Stimulated activated CD4-positive, alpha-beta T cell treated with anti-CD3 and anti-CD28 coated beads, TNF-alpha, amount 100 ng/mL, for 48 hours (primary cell): Measurements from ENCODE around the gene ARHGEF28.

Source experiments
- DNase-seq, 3 donors: peaks; one replicate each; pipeline ENCODE4 v3.0.0-alpha.2; 2020; ENCODE audit warnings: low read depth in 3 of 3

The ARHGEF28 gene

GRCh38 chr5:73692166-73692640 lies 66.2 kb downstream of the ARHGEF28 start:
- no peak for DNase-seq

- no peak for DNase-seq
These were observed 67.0 kb downstream of the ARHGEF28 start for GRCh38 chr5:73692981-73693380.

DNA sequence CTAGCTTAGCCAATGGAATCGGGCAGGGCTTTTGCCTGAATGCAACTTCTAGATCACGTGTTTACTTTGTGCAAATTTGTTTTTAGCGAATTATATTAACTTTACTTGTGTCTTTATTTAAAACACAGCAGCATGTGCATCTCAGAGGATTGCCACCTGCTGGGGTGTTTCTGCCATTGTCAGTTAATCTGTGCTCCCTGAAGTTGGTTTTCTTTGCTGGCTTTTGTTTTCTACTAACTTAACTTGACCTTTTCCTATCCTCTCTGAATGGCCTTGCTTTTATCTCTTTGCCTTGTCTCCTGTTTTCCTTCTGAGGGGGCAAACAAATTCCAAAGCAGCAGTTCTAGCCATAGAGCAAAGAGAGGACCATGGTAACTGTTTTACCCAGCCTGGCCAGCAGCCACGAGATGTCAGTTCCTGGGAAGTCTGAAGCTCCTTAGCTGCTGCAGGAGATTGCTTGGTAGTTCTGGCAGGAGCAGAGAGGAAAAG lies 67.6 kb downstream of the ARHGEF28 start:
- no peak for DNase-seq

DNA sequence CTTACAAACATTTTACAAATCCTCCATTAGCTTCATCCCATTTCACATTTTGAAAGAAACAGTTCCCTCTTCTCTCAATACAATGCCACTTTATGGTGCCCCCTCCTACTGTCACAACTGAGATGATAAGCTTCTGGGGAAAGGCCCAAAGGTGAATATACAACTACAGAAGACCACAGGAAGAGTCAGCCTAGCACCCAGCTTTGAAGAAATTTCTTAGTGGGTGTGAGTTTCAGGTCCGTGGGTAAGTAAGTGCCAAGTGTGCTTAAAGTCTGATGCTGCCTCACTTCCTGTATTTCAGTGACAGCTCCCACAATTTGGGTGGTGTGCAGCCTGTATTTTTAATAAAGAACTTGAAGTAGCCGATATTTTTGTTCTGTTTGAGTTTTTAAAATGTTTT lies 68.1 kb downstream of the ARHGEF28 start:
- DNase-seq: peak in 1 of 3 donors; percentile 1

DNA sequence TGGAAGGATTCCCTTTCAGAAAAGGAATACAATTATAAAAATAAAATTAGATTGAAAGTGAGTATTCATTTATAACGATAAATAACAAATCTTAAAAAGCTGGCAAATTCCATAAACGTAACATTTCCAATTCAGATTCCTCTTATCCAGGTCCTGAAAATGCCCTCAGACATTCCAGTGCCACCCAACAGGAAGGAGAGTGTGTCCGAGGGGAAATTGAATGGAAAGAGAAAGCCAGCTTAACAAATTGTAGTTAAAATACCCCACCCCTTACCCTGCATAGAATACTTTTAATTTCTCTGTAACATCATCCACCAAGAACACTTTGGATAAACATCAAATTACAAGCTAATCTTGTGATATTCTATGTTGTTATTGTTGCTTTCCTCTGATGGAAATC lies 72.0 kb downstream of the ARHGEF28 start:
- no peak for DNase-seq

DNA sequence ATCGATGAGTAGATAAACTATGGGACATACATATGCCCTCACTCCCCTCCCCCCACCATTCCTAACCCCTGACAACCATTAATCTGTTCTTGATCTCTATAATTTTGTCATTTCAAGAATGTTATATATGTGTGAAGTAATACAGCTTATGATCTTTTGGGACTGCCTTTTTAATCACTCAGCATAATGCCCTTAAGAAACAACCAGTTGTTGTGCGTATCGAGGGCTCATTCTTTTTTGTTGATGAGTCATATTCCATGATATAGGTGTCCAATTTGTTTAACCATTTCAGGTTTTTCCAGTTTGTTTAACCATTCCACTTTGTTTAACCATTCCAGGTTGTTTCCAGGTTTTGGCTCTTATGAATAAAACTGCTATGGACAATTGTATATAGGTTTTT lies 75.6 kb downstream of the ARHGEF28 start:
- DNase-seq: no peak

DNA sequence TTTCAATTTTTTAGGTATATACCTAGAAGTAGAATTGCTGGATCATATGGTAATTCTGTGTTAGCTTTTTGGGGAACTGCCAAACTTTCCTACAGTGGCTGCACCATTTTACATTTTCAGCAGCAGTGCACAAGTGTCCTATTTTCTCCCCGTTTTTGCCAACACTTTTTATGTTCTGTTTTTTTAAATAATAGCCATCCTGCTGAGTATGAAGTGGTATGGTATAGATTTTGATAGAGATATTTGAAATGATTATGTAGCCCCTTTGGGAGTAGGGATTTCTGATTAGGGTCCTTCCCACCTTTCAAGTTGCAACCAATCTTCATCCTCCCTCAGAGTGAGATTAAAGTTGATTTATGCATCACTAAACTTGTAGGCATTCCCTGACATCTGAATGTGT lies 76.5 kb downstream of the ARHGEF28 start:
- no peak for DNase-seq

DNA sequence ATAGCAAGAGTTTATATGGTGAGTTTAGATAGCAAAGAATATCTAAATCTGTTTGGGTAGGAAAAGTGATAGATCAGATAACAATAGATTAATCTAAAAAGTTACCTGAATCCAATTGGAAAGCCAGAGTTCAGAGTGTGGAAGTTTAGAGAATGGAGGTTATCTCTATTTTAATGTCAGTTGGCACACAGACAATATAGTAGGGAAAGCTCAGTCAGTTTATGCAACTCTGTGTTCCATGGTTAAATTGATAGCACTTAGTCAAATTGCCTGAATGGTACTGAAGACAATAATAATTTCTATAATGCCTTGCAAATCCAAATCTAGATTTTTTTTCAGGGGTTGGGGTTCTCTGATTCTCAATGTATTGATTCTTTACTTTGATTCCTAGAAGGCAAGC lies 77.0 kb downstream of the ARHGEF28 start:
- no peak for DNase-seq

GRCh38 chr5:73705364-73705763 lies 79.4 kb downstream of the ARHGEF28 start:
- no peak for DNase-seq

DNA sequence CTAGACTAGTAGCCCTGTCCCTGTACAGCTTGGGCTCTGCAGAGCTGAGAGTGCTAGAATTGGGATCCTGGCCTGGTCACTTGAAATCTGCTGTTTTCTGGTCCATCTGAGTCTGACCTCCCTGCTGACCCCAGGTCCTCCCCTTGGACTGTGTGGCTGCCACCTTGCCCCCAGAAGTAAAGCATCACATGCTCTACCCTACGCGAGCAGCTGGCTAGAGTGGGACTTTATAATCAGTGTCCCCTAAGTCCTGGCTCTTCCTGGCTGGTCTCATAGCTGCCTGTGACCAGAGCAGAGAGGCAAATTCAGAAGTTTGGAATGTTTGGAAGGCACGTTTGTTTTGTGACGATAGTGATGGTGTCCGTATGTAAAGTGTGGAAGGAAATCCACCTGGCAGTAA lies 81.0 kb downstream of the ARHGEF28 start:
- no peak for DNase-seq

GRCh38 chr5:73709536-73710129 lies 83.6 kb downstream of the ARHGEF28 start:
- DNase-seq: no peak

GRCh38 chr5:73716284-73716808 lies 90.3 kb downstream of the ARHGEF28 start:
- no peak for DNase-seq

- DNase-seq: no peak
These were observed 92.8 kb downstream of the ARHGEF28 start for GRCh38 chr5:73718762-73719161.

- DNase-seq: no peak
These were observed 93.6 kb downstream of the ARHGEF28 start for GRCh38 chr5:73719632-73720031.

DNA sequence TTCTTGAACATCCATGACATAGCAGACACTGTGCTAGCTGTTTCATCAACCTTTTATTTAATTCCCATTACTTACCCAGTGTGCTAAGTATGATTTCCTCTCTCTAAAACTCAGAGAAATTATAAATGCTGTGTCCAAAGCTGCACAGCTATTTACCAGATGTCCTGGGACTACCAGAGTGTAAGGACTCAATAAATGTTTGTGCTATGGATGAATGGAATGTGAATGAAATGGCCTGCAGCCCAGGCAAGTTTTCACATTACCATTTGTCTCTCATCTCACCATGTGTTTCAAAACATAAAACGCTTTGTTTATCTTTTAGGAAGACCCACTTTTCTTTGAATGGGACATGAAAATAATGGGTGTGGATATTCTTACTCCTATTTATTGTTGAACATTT lies 96.2 kb downstream of the ARHGEF28 start:
- no peak for DNase-seq

- DNase-seq: no peak
These were observed 100.1 kb downstream of the ARHGEF28 start for GRCh38 chr5:73726071-73726470.

DNA sequence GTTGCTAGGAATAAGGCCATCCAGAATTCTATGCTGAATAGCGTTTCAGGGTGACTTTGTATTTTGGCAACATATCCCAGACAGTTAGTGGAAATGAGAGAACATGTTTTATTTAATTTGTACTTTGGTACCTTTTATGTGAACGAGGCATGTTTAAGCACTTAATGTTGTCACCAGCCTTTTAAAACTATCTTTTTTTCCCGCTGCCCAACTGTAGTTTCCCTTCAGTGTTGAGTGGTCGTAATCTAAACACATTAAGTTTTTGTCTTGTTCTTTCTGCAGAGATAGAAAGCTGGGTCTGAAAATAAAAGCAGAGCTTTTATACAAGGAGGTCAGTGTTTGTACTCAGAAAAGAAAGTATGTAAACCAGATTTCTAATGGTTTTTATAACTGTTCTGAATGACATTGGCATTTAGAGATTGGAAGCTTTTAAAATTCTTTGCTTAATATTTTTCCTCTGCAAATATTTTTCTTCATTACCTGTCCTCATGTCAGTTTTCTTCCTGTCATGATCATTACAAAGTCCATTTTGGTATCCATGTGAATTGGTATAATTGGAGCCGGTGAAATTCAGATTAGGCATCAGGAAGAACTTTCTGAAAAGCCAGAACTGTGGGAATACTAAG lies 100.7 kb downstream of the ARHGEF28 start:
- no peak for DNase-seq

- DNase-seq: no peak
These were observed 101.5 kb downstream of the ARHGEF28 start for GRCh38 chr5:73727470-73727869.

DNA sequence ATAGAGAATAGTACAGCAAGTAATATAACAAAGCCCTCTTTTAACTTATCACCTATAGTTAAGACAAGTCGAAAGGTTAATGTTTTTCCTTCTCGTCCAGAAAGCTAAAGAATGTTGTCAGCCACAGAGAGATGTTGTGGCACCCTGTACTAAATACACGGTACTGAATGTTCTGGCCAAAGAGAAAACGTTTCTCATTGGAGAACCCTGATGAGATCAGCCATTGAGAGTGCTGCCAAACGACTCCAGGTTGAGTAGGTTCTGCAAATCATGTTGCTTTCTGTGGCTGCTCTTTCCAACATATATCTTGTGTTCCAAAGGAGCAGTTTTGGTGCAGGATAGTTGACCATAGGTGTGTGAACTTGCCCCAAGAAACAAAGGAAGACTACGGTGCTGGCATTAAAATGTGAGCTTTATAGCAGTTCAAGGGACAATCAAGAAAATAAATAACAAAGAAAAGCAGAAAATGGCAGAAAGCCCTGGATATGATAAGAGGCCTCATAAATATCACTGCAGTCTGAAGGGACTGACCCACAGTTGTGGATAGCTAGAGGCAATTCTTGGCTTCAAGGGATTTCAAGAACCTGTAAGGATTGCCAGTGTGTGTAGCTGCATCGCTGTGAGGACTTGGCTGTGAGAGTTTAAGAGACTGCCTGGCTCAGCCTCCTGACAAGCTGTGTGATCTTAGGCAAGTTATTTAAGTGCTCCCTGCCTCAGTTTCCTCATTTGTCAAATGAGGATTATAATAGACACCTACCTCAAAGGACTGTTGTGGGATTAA lies 102.7 kb downstream of the ARHGEF28 start:
- DNase-seq: no peak

DNA sequence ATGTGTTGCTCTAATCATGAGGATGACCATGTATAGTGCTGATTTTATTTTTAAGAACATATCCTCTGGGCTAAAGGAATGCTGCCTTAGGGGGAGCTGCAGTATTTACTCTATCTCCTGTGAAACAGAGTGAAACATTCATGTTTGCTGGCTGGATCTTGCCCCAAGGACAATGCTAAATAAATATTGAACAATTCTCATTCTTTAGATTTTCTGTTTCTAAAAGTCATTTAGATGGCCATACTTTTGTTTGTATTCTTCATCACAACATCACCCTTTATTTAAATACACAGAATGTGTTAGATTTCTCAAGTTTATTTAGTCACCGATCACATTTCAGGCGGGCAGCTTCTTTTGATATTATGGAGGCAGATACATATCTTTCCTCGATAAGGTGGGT lies 103.3 kb downstream of the ARHGEF28 start:
- no peak for DNase-seq

GRCh38 chr5:73732045-73732444 lies 106.0 kb downstream of the ARHGEF28 start:
- no peak for DNase-seq

- DNase-seq: no peak
These were observed 107.2 kb downstream of the ARHGEF28 start for GRCh38 chr5:73733219-73733618.
